NCI-H446 treated with DMSO at 0.1 percent for 48 hours (cell line): ENCODE data around the gene EEPD1.
A peak's percentile ranks its signal among the peaks of the same experiment; 100 is the strongest.

Experiments
- DNase-seq: peaks from one replicate; lab custom pipeline; 2025; lab: John Stamatoyannopoulos, UW

The EEPD1 gene

DNA sequence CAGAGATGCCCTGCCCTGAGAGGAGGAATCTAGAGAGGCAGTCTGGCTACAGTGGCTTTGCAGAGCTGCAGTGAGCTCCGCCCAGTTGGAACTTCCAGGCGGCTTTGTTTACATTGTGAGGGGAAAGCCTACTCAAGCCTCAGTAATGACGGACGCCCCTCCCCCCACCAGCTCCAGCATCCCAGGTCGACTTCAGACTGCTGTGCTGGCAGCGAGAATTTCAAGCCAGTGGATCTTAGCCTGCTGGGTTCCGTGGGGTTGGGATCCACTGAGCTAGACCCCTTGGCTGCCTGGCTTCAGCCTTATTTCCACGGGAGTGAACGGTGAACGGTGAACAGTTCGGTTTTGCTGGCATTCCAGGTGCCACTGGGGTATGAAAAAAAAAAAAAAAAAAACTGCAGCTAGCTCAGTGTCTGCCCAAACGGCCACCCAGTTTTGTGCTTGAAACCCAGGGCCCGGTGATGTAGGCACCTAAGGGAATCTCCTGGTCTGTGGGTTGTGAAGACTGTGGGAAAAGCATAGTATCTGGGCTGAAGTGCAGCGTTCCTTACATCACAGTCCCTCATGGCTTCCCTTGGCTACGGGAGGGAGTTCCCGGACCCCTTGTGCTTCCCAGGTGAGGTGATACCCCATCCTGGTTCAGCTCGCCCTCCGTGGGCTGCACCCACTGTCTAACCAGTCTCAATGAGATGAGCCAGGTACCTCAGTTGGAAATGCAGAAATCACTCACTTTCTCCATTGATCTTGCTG is 105.6 kb downstream of the EEPD1 start:
- peak; percentile 59 for DNase-seq

DNA sequence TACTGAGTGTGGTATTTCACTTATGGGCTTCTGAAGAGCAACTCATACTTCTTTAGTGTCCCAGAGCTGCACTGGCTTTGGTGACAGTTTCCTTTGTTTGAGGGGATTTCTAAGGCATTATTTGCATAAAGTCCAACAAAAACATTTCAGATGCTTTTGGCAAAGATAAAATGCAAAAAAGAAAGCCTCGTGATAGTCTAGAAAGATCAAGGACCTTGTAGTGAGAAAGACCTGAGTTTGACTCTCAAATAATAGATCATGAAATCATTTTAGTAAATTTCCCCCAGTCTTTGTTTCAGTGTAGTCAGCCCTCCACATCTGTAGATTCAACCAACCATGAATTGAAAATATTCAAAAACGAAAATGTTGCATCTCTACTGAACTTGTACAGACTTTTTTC is 107.4 kb downstream of the EEPD1 start:
- no peak for DNase-seq

DNA sequence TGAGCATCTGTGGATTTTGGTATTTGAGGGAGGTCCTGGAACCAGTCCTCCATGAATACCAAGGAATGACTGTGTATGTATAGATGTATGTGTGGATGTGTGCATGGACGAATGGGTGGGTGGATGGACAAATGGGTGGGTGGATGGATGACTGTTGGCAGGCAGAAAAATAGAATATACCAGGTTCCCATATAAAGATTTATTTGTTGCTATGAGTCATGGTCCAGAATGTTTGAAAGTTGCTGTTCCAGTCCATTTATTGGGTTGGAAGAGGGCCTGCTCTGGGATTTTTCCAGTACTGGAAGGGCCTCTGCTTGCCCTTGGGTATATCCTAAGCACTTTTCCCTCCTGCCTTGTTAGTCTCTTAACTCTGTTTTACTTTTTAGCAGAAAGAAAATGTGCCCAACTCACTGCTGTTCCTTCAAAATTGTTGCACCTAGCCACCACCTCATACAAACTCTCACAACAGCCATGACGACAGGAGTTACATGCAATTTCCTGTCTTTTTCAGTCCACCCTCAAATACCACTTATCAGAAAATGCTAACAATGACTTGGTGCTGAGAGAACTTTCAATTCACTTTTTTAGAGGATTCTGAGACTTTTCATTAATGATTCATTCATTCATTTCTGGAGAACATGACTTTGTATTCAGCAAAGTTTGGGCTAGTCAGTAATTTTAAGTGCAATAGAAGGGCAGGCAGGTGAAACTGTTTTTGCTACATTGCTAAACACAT is 108.1 kb downstream of the EEPD1 start:
- DNase-seq: no peak

DNA sequence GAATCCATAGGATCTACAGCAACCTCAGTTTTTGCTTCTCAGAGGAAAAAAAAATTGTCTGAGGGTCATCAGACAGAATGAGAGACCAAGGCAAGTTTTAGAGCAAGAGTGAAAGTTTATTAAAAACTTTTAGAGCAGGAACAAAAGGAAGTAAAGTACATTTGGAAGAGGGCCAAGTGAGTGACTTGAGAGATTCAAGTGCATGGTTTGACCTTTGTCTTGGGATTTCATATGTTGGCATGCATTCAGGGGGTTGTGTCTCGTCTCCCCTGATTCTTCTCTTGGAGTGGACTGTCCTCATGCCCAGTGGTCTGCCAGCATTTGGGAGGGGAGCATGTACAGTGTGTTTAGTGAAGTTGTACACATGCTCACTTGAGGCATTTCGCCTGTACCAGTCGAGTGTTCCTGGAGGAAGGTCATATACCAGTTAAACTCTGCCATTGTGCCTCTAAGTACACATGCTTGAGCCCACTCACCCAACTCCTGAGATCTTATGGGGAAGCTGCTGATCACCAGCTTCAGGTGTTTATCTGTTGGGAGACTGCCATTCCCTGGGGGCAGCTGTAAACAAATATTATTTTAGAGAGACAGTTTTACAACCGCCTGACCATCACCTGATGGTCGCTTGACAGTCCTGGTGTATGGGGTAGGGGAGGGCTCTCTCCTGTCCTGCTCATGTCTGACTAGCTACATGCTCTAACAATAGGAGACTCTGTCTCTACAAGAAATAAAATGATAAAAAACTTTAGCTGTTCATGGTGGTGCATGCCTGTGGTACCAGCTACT is 109.4 kb downstream of the EEPD1 start:
- no peak for DNase-seq

DNA sequence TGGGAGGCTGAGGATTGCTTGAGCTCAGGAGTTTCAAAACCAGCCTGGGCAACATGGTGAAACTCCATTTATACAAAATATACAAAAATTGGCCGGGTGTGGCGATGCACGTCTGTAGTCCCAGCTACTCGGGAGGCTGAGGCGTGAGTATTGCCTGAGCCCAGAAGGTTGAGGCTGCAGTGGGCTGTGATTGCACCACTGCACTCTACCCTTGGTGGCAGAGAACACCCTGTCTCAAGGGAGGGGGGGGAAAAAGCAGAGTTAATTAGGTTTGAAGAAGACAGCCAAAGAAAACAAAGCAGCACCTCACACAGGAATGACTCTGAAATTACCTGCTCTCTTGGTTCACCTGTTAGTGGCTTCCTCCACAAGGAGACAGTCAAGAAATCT is 110.0 kb downstream of the EEPD1 start:
- no peak for DNase-seq

DNA sequence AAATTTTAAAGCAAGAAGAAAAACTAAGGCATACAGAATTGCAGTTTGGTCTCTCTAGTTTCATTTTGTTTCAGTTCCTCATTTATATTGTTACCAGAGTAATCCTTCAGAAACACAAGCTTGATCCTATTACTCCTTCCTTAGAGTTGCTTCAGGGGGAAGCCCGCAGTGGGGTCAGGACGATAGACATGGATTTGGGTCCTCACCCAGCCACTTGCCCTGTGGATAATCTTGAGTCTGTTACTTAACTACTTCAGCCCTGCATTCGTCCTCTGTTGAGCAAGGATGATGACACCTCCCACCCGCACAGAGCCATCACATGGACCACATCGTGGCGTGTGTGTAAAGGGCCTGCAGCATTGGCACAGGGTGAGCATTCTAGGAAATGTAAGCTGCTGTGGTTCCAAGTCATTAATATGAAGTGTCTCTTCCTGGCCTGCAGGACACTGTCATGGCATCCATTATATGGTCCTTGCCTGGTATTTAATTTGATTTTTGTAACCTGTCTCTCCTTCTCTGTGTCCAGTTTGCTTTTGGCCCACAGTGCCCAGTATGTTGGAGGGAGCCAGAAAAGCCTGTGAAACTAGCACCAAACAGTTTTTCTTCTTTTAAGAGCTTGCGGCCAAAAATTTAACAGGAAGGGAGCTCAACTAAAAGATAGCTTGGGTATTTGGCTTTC is 111.2 kb downstream of the EEPD1 start:
- no peak for DNase-seq

DNA sequence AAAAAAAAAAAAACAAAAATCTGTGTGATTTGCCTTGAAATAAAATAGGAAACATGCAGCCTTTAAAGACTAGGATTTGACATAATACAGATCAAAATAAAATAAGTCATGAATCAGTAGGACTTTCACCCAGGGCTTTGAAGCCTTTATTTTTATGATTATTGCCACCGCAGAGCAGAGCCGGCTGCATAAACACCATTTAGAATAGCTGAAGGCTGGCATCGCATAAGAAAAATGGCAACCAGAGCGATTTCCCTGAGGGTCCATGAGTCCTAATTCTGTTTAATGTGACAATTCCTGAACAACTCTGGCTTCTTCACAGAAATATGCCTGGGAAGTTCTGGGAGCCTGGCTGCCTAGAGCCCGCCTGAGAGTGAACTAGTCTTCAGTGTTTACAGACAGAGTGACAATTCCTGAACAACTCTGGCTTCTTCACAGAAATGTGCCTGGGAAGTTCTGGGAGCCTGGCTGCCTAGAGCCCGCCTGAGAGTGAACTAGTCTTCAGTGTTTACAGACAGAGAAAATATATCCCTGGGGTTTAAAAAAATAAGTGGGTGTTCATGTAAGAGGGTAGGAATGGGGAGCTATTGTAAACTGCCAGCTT is 112.0 kb downstream of the EEPD1 start:
- DNase-seq: no peak

DNA sequence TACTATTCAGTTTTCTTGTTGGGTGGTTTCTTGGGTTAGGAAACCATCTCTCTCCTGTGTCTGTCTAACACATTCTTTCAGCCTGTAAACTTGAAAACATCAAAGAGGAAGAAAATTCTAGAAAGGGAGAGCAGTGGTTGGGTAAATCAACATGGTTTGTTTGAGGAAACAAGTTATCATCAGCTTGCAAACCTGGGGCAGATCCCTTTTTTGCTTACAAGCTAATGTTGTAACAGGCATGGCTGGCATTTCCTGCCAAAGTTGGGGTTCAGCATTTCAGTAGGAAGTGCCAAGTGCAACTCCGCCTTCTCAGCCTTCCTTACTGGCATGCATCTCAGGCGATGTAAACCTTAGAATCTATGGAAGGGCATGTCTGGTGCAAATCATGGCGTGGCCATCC is 112.6 kb downstream of the EEPD1 start:
- DNase-seq: no peak

DNA sequence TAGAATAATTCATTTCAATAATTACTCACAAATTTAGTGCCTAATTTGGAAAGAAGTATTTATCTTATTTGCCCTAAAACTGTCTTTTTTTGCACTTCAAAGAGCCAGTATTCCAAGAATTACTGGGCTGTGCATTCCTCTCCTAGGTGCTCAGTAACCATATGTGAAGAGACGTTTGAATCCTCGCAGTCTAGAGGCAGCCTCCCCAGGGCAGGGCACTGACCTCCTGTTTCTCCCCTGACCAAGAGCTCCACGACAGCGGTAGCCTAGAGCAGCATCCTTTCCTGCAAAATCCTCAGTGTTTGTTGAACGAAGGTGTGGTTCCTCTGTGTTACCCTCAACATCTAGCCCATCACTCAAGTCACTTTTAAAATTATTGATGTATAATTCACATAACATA is 113.1 kb downstream of the EEPD1 start:
- DNase-seq: no peak

DNA sequence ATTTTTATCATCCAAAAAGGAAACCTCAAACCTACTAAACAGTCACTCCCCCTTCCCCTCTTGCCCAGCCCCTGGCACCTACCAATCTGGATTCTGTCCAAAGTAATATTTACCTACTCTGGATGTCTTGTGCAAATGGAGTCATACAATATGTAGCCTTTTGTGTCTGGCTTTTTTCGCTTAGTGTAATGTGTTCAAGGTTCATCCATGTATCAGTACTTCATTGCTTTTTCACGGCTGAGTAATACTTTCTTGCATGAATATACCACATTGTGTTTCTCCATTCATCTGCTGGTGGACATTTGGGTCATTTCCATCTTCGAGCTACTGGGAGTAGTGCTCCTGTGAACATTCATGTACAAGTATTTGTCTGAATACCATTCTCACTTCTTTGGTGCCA is 113.6 kb downstream of the EEPD1 start:
- no peak for DNase-seq

DNA sequence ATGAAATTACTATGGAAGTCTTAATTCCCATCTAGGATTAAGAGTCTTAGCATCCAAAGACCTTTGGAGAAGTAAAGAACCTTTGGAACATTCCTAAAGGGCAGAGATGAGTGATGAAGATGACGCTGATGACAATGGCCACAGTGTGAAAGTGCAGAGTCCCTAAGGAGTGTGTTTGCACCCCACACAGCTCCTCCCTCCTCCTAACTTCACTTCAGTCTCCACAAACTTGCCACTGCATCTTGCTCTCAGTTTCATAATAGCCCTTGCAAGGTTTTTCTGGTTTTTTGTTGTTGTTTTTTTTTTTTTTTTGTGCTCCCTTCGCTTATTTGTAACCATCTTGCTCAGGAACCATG is 119.1 kb downstream of the EEPD1 start:
- DNase-seq: no peak

DNA sequence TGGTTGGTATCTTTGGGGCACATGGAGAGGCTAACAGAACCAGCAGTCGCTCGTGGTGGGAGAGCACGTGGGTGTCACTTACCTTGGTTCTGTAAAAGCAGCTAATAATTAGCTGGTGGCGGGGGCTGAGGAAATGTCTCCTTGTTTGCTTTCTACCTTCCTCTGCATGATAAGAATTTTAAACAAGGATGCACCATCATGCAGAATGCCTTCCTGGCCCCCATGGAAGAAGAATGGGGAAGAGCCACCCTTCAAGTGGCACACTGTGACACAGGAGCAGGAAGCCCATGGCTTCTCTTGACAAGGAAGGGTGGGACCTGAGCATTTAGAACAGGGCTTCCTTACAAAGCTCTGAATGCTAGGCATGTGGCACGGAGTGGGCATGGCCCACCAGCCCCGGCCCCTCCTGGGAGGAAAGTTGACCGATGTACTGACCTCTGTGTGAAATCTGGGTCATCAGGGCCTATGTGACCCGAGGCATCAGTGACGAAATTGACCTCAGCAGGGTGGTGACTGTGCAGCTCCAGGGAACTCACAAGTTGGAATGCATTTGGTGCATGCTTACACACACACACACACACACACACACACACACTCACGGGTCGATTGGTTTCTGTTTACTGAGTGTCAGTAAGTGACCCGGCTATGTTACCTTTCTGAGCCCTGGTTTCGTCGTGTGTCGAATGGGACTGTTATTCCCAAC is 119.7 kb downstream of the EEPD1 start:
- DNase-seq: no peak

DNA sequence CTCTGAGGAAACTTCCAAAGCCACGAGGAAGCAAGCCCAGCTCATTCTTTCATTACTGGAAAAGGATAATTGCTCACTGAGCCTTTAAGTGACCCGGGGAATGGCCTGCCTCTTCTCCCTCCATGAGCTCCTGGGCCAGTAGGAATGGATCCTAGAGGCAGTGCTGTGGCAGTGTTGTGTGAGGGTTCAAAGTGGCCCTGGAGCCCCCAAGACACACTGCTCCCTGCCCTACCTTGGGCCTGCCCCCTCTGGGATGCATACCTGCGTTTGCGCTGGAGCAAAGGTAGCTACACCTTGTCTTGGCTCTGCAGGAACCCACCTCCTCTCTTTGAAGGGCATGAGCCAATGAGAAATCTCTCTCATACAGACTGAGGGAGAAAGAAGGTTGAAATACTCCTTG is 120.8 kb downstream of the EEPD1 start:
- DNase-seq: no peak

DNA sequence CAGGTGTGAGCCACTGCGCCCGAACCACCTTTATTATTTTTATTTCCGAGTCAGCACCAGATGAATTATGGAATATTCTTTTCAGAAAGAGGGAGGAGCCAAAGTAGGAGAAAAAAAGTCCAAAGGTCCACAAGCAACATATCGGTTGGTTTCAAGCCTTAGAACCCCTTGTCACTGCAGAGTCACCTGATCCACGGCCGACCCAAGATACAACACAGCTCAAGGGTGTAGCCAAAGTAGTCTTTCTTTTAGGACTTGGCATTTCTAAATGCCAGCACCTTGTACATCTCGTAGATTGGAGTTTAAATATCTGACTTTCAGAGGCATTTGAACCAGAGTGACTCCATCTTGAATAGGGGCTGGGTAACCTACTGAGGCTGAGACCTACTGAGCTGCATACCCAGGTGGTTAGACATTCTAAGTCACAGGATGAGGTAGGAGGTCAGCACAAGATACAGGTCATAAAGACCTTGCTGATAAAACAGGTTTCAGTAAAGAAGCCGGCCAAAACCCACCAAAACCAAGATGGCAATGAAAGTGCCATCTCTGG is 122.8 kb downstream of the EEPD1 start:
- DNase-seq: no peak

DNA sequence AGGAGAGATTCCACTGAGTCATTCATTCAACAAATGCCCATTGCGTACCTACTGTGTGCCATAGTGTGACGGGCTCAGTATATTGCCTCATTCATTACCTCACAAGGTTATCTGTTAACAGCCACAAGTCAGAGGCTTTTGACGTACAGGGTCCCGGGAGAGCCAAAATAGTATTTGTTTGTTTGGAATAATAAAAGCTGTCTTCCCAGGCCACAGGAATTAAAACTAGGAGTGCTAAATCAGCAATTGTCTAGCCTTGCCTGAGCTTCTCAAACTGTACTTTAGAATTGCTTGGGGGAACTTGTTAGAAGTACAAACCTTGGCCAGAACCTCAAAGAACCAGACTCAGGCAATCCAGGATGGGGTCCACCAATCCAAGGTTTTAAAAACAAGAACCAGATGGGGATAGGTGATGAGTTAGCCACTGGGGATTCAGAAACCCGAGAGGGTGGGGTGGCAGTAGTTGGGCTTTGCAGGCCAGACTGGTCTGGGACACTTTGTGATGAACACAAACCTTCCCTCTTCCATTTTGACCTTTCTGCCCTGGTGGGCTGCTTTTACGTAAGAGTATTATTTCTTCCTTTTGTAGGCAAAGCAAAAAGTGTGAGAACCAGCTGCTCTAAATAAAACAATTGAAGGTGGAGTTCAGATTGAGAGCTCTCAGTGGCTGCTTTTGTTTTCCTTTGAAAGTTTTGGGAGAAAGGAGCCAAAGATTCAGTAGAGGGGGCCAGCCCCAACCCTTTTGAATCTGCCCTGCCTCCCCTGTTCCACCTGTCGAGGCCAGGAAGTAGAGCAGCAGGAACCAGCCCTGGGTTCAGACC is 123.6 kb downstream of the EEPD1 start:
- no peak for DNase-seq

DNA sequence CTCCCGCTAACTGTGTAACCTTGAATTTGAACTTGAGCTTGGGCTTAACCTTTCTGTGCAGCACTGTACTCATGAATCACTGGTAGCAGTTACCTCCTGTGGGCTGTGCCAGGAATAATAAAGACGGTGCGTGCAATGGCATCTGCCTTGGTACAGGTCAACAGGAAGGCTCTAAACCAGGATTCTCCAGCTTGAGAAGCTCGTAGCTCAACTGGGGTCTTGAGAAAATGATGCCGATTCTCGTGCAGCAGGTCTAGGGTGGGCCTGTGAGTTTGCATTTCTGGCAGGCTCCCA is 124.1 kb downstream of the EEPD1 start:
- DNase-seq: no peak

DNA sequence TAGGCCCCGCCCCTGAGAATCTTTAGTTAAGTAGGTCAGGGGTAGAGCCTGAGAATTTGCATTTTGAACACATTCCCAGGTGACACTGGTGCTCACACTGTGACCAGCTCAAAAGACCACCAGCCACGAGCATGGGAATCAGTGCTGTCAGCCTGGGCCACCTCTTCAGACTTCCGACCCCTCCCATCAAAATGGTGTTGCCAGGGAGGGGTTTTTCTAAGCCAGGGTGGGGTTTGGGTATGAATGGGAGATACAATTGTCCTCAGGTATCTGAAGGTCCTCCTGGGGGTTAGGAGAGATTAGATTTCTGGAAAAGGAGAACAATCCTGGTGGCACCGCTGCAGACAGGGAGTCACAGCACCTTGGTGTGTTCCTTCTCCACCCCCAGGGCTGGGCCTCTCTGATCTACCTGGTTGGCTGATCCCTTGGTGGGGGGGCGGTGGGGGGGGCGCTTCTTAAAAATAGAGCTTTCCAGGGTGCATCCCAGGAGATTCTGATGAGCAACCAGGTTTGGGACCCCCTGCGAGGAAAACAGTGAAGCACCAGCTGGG is 125.1 kb downstream of the EEPD1 start:
- no peak for DNase-seq

DNA sequence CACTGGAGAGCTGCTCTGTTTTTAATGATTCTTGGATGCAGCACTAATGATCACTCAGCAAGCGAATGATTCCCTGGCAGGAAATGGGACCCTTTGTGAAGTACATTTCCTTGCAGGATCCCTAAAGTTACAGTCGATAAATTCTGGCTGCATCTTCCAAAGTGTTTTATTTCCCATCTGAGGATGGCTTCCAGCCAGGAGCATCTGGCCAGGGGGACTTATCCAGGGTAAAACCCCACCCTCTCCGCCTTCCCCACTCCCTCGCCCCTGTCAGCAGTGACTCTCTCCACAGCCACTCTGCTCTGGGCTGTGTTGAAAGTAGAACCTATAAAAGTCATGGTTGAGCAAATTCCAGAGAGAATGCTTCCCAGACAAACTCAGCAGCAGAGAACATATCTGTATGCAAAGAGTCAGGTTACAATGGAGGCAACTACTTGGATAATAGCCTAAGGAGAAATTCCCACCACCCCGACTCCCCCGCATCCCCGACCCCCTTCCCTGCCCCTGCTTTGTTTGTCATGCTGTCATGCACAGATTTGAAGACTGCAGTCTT is 125.6 kb downstream of the EEPD1 start:
- peak; percentile 96 for DNase-seq

DNA sequence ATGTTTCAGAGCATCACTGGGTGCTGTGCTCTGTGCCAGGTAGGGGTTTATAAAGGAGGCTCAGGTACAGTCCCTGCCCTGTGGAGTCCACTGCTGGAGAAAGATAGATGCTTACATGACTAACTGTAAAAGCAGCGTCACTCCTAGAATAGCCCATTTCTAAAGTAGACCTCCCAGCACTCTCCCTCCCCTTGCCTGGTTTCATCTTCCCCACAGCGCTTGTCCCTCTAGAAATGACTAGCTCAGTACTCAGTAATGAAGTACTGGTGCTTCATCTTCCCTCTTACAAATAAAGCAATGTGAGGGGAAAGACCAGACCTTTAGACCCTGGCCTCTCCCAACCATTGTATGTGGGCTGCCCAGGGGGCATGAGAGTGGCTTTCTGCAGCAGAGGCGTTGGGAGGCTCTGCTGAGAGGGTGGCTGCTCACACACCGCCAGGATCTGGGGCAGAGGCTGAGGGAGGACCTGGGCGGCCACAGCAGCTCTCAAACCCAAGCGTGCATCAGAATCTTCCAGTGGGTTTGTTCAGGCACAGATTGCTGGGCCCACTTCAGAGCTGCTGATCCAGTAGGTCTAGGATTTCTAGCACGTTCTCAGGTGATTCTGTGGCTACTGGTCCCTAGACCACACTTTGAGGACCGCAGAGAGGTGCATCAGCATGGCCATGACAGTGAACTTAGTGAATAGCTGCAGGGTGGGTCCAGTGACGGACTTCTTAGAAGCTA is 126.3 kb downstream of the EEPD1 start:
- no peak for DNase-seq
